Body of pancreas (tissue), 4 donors: ENCODE measurements around the gene WDR49.

ENCODE experiments used
- CTCF ChIP-seq, 7 experiments: fragments of 450-650 bp in 4 of 7; fragments of 200-600 bp in 3 of 7; sonication (generic) in 3 of 7; IDR thresholded peaks; one replicate each; pipeline ENCODE4 v1.5.1; 2016 to 2019; ENCODE audit warnings: antibody characterized with exemption in 7 of 7
- POLR2A ChIP-seq, 3 donors: fragments of 450-650 bp; IDR thresholded peaks; one replicate each; pipeline ENCODE4 v1.6.1; 2016; ENCODE audit warnings: antibody characterized with exemption in 3 of 3, mild to moderate bottlenecking in 2 of 3

GRCh38 chr3:167605871-167606270, 47.9 kb downstream of the WDR49 start:
- TF ChIP-seq CTCF (IDR thresholded peaks at IDR 0.05) = no peak
- TF ChIP-seq POLR2A (IDR thresholded peaks at IDR 0.05) = no peak
